OCI-LY1 (cell line): ENCODE measurements around the gene ADD1.

Experiments used
- EZH2 ChIP-seq: fragments of 200-600 bp; sonication (generic), shearing (Covaris generic); IDR thresholded peaks from 2 replicates; pipeline ENCODE4 v1.8.0; 2017; ENCODE audit warnings: borderline replicate concordance, mixed run types, mild to moderate bottlenecking, antibody characterized with exemption, low read length, moderate library complexity, mixed read lengths
- TF ChIP-seq, protein P1 (sequence below): fragments of 200-600 bp; sonication (generic), shearing (Covaris generic); IDR thresholded peaks from 2 replicates; pipeline ENCODE4 v1.5.1; 2017; ENCODE audit warnings: mild to moderate bottlenecking, antibody characterized with exemption, low read length, moderate library complexity, mixed read lengths

- TF ChIP-seq, protein P1, sequence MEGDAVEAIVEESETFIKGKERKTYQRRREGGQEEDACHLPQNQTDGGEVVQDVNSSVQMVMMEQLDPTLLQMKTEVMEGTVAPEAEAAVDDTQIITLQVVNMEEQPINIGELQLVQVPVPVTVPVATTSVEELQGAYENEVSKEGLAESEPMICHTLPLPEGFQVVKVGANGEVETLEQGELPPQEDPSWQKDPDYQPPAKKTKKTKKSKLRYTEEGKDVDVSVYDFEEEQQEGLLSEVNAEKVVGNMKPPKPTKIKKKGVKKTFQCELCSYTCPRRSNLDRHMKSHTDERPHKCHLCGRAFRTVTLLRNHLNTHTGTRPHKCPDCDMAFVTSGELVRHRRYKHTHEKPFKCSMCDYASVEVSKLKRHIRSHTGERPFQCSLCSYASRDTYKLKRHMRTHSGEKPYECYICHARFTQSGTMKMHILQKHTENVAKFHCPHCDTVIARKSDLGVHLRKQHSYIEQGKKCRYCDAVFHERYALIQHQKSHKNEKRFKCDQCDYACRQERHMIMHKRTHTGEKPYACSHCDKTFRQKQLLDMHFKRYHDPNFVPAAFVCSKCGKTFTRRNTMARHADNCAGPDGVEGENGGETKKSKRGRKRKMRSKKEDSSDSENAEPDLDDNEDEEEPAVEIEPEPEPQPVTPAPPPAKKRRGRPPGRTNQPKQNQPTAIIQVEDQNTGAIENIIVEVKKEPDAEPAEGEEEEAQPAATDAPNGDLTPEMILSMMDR = no peak
- TF ChIP-seq EZH2 = no peak
These were observed 30.9 kb upstream of the ADD1 start for GRCh38 chr4:2812612-2813354.
